HG03558 (cell line): Measurements from ENCODE around the gene SHC1.

Experiments
- ATAC-seq: cut with Tn5 transposase; IDR thresholded peaks from one replicate; pipeline ENCODE4 v1.9.1; 2021; ENCODE audit warnings: moderate number of reproducible peaks; ENCODE audit not compliant: unreplicated experiment; ENCODE audit errors: extremely low read depth

The SHC1 gene, protein sequence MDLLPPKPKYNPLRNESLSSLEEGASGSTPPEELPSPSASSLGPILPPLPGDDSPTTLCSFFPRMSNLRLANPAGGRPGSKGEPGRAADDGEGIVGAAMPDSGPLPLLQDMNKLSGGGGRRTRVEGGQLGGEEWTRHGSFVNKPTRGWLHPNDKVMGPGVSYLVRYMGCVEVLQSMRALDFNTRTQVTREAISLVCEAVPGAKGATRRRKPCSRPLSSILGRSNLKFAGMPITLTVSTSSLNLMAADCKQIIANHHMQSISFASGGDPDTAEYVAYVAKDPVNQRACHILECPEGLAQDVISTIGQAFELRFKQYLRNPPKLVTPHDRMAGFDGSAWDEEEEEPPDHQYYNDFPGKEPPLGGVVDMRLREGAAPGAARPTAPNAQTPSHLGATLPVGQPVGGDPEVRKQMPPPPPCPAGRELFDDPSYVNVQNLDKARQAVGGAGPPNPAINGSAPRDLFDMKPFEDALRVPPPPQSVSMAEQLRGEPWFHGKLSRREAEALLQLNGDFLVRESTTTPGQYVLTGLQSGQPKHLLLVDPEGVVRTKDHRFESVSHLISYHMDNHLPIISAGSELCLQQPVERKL

DNA sequence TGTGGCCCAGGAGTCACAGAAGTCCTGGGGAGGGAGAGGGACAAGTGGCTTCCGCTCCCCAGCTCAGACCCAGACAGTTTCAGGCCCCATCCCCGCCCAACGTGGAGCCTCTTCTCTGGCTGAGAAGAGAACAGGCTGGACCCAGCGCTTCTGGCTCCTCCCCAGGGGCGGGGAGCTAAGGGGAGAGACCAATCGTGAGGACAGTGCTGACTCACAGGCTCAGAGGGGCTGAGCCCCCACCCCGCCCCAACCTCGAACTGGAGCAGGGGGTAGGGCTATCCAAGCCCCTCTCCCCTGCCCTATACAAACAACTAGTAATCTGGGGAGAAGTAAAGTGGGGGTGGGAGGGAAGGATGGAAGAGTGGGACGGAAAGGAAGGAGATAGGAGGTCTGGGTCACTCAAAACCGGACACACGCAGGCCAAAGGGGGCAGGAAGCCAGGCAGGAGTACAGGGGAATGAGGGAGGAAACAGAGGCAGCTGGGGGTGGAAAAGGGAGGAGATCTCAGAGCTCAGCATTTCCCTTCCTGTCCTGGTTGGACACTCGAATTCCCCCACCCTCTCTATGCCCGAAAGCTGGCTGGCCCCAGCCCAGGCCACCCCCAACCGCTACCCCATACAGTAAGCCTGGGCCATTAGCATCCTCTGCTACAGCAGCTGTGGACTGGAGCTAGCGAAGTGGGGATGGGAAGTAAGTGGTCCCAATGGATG, at the start of gene SHC1:
SHC1 (minus strand) TSS at position 117 of the 710 bp plus-strand sequence. CDS start 221 bp downstream, outside the sequence.
- ATAC-seq, result no peak

DNA sequence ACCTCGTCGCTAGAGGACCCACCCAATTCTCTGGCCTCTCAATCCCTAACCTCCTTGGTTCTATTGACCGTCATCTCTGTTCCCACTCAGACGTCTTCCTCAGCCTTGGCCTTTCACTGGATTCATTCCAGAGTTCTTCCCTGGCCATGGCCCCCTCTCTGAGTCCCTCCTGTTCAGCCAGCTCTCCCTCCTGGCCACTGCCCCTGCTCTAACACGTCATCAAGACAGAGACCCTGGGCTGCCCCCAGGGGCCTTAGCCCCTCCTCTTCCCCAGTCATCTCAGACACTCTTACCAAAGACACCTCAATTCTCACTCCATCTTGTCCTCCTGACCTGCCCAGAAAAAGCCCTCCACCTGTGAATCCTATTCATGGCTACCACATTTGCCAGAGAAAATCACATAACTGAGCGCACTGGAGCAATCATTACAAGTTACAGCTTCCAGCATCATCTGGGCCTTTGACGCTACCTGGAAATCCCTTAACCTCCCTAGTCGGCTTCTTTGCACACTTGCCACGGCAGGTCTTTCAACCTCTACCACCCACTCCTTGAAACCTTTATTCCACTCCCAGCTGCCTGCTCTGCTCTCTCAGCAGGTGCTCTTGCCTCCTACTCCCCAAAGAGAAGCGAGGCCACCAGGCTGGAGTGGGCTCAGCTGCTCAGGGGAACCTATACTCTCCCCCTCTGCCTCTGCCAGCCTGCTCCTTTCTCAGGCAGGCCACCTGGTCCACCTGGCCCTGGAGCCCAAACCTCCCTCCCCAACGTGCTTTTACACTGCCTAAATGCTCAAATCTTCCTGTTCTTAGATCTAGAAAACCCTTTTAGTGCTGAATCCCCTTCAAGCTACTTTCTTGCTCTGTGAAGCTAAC, 49.1 kb upstream of the SHC1 start:
- ATAC-seq, result no peak

DNA sequence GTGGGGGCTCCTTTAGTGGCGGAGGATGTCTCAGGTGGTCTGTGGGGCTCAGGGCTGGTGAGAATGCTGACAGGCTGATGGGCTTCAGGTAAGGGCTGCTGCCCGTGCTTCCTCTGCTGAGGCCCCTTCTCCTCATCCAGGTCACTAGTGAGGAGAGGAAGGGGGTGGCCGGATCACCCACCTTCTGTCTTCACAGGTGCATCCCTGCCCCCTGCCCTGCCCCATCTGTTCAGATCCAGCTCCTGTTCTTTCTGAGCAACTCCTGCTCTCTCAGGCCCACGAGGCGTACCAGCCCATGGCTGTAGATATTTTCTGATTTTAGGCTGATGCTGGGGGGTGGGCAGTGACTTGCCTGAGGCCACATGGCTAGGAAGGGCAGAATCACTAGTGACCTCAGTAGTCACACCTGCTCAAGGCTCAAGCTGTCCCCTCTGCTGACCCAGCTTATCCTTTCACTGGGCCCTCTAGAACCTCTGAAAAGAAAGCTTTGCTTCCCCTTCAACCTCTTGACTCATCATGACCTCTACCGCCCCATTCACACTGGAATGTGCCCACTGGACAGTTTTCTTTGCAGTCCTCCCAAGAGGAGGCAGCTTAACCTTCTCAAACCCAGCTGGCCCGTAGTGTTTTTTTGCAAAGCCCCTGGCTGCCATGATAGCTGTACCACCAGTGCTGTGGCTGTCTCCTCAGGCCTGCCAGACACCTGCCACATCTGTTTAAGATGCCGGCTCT, 48.2 kb upstream of the SHC1 start:
- ATAC-seq, result no peak

DNA sequence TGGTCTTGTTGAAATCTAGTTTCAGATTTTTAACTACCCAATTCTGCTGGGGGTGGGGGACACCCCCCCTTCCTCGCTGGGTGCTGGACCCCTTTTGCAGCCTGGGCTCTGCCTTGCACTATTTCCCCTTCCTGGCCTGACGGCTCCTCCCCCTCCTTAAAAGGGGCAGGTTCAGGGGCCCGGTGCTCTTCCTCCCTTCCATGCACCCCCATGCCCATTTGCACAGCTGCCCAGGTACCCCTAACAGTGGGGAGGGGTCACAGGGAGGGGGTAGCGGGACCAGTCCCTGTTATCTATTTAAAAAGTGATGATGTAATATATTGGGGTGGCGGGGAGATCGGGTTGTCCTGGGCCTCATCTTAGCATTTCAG, 47.4 kb upstream of the SHC1 start:
- no peak for ATAC-seq

DNA sequence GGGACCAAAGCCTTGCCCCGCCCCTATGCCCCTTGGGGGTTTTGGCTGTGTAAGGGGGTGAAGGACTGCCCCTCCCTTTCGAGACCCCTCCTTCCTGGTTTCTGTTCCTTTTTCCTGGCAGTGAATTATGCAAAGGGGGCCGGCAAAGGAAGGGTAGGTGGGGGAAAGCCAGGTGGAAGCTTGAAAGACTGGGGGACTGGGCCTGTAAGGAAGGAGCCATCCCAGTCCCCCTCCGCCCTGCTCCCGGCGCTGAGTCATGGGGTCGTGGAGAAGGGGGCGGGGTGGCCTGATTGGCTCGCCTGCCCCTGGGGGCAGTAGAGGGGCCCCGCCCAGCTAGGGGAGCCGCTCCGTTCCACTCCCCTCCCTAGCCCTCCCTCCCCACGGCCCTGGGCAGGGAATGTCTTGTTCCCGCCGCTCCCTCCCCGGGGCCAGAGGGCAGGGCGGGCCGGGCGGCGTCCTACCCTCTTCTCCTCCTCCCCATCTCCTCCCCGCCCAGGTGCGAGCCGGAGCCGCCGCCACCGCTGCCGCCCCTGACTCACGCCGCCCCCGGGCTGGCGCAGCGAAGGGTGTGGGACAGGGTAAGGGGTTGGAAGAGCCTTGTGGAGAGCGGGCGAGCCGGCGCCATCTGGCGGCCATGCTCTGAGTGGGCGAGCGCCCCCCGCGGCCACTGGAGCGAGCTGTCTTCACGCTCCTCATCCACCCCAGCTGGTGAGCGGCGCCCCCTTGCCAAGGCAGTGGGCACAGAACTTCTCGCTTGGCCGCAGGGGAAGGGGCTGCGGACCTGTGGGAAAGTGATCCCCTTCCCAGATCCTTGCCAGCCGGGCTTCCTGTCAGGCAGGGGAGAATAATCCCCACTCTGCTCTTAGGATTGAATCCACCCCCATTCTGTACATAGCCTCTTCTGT, 46.7 kb upstream of the SHC1 start:
- ATAC-seq, result no peak

DNA sequence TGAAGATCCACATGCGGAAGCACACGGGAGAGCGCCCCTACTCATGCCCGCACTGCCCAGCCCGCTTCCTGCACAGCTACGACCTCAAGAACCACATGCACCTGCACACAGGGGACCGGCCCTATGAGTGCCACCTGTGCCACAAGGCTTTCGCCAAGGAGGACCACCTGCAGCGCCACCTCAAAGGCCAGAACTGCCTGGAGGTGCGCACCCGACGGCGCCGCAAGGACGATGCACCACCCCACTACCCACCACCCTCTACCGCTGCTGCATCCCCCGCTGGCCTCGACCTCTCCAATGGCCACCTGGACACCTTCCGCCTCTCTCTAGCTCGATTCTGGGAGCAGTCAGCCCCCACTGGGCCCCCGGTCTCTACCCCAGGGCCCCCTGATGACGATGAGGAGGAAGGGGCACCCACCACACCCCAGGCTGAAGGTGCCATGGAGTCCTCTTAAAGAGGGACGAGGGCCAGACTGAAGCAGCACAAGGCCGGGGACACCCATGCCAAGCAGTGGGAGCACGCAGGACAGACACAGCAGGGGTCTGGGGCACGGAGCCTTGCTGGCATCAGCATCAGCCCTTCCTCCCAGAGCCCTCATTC, 45.8 kb upstream of the SHC1 start:
- no peak for ATAC-seq

DNA sequence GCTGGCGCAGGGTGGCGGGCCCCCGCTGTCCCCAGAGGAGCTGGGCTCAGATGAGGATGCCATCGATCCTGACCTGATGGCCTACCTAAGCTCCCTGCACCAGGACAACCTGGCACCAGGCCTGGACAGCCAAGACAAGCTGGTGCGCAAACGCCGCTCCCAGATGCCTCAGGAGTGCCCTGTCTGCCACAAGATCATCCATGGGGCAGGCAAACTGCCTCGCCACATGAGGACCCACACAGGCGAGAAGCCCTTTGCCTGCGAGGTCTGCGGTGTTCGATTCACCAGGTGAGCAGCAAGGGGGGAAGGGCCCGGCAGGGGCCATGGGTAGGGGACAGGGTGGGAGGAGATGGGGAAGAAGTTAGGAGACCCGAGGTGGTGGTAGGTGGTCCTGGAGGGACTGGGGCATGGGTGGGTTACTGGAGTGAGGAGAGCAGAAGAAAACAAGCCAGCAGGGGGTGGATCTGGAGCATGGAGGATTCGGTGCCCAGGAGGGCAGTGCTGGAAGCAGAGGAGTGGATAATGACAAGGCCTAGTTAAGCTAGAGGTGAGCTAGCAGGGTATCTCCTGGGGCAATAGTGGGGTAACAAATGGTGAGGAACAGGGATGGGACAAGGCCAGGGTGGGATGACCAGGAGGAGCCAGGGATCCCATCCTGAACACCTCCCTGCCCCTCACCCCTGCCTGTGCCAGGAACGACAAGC, 45.1 kb upstream of the SHC1 start:
- no peak for ATAC-seq

DNA sequence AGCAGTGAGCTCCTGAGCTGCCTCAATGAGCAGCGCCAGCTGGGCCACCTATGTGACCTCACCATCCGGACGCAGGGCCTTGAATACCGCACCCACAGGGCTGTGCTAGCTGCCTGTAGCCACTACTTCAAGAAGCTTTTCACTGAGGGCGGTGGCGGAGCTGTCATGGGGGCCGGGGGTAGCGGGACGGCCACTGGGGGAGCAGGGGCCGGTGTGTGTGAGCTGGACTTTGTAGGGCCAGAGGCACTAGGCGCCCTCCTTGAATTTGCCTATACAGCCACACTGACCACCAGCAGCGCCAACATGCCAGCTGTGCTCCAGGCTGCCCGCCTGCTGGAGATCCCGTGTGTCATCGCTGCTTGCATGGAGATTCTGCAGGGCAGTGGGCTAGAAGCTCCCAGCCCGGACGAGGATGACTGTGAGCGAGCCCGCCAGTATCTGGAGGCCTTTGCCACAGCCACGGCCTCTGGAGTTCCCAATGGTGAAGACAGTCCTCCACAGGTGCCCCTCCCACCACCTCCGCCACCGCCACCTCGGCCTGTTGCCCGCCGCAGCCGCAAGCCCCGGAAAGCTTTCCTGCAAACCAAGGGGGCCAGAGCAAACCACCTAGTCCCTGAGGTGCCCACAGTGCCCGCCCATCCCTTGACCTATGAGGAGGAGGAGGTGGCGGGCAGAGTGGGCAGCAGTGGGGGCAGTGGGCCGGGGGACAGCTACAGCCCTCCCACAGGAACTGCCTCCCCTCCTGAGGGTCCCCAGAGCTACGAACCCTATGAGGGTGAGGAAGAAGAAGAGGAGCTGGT, 44.4 kb upstream of the SHC1 start:
- no peak for ATAC-seq

DNA sequence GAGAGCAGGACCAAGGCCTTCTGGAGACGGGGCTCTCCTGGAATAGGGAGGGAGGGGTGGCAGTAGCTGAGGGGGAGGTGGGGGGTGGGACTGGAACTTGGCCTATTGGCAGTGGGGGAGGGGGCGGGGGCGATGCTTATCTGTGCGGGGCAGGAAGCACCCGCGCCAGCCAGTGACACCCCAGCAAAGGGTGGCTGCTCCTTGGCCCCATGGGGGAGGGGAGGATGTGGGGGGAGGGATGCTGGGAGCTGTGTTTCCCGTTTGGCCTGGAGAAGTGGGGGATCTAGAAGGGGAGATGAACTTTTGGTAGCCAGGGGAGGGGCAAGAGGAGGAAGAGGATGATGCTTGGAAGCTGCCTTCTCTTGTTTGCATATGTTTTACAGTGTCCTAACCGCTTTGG, 43.1 kb upstream of the SHC1 start:
- ATAC-seq, result no peak

DNA sequence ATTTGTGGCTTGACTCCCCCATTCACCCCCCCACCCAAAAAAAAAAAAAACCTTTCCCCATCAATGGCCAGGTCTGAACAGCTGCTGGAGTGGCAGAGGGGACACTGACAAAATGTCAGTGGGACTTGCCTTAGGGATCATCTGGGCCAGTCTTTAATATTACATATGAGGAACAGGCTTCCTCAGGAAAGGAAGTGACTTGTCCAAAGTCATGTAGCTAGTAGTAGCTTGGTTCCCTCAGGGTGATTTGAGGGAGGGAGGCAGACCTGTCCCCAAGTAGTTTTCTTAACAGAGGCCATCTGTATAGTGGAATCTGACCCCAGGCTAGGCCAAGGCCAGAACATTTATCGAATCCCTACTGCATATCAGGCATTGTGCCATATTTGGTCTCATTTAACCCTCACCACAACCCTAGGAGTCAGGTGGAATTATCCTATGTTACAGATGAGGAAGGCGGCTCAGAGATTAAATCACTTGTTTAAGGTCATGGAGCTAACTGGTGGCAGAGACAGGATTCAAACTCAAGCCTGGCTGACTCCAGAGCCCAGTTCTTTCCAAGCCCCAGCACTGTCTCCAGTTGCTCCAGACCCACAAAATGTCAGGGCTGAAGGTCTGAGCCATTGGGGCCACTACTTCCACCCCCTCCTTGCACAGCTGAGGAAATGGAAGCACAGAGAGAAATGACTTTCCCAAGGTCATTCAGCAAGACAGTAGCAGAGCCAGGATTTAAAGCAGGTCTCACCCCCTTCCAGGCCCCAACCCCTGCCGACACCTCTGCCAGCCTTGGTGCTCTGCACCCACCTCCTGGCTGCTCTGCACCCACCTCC, 42.4 kb upstream of the SHC1 start:
- ATAC-seq, result no peak

DNA sequence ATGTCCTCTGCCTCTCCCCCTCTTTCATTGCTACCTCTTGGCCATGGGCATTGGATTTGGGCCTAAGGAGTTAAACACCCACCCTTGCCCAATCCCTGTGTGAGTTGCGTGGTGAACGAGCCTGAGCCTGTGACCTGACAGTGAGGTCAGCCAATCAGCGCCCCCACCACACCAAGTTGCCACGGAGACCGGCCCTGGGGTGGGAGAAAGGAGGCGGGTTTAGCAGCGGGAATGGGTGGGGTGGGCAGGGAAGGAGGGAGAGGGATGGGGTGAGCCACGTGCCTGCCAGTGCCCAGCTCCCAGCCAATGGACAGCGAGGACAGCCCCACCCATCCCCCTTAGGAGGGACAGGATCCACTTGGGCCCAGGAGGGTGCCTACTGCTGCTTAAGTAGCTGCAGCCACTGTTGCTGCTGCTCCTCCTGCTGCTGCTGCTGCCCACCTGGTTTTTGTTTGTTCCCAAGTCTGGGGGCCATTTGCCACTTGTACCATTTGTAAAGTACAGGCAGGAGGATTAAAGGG, 41.5 kb upstream of the SHC1 start:
- ATAC-seq, result no peak

DNA sequence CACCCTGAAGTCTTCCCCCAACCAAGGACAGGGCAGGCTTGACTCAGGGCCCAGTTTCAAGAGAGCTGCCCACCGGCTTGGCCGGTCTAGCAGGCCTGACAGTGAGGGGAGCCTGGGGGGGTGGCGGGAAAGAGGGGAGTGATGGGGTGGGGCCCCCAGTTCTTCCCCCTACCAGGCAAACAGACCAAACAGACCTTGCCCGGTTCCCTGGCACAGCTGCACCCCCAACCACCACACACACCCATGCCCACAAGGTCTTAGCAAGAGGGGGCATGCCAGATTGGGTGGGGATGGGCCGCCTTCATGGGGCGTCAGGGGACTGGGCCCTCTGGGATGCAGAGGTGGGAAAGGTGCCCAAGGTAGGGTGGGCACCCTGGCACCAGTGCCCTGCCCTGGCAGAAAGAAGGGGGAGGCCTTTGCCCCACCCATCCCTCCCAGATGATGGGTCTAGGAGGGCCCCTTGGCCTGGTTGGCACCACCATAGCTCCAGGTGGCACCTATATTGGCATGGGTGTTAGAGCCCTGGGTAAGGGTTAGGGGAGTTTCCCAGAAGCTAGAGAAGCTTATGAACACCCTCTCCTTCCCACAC, 41.0 kb upstream of the SHC1 start:
- ATAC-seq, result no peak

DNA sequence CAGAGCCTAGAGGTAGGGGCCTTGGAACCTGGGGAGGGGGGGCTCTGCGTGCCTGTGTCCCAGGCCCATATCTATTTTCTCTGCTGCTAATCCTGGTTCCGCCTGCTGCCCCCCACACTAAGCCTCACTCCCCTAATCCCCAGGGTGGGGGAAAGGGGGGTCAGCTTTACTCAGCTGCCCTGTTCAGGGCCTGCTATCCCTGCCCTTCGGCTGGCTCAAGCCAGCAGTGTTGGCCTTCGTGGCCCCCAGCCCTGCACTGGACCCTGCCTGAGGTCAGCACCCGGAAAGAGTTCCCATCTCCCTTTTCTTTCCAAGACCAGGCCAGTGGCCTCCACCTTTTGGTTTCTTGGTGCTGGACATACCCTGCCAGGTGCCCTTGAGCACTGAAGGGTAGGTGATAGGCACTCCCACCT, 40.5 kb upstream of the SHC1 start:
- ATAC-seq, result no peak

DNA sequence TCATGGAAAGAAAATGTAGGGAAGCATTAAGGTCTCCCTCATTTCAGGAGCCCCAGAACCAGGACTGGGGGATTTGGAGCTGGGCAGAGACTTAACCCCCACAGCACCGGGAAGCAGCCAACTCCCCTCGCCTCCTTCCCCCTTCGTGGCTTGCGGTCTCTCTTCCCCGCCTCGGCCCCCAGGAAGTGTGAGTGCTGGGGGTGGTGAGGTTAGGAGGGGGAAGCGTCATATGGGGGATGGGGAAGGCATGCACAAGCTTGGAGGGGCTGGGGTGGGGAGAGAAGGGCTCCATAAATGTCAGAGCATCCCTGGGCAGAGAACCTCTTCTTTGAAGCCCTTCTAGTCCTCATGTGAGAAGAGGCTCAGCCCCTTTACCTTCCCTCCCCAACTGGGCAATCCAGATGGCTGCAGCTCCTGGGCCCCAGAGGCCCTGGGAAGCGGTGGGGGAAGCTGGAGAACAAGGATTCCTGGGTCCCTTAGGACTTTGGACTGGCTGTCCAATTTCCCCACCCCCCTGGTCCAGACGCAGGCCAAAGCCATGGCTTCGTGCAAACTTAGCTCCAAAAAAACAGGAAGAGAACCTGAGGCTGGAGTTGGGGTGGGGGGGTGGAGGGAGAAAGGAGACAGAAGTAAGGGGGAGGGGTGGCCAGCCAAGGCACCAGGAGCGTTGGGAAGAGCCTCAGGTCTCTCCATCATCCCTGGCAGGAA, 39.8 kb upstream of the SHC1 start:
- ATAC-seq, result no peak

DNA sequence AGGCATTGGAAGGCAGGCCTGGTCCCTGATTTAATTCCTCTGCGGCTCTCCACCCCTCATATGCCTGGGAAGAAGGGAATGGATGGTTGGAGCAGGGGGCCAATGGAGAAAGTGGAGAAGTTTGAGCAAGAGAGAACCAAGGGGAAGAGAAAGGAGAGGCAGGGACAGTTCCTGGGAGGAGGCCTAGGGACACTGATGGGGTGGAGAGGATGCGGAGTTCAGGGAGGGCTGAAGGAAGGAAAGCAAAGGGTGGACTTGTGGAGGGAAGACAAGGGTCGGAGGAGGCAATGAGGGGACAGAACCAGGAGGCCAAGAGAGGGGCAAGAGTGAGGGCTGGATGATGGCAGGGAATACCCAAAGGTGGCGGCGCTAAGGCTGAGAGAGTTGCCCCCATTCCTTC, 39.2 kb upstream of the SHC1 start:
- no peak for ATAC-seq
